Measurements from ENCODE around the gene RAP1GAP.
"Not testable (repeated sequence)": the region's sequence is repeated elsewhere in the genome, so short reads cannot be mapped to it uniquely, and the experiment has no call there.

RAP1GAP gene

DNA sequence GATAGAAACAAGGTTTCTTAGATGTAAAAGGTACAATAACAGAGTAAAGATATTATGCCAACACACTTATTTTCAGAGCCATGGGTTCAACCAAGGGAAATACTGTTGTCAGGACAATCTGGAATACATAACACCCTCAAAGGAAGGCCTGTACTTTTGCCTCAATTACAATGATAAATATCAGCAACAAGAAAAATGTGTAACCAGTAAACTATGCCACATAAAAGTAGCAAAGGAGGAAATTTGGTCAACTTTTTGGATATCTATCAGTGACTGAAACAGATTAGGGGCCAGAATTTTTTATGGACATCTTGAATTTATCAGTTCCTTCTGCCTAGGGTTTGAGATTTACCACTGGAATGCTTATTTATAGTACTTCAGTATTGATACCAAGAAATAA, 24.6 kb upstream of the RAP1GAP start:
- H3K27me3 ChIP-seq (ENCODE audit: low read depth), result no peaks in the 10 kb centered on the region
- H3K4me1 ChIP-seq, result no peaks in the 10 kb centered on the region
- peaks cover 44% of the 10 kb centered on the region for H3K36me3 ChIP-seq (replicated peaks)
- H3K9me3 ChIP-seq, result no peaks in the 10 kb centered on the region
- in situ Hi-C loops (cut with MboI; ENCODE audit: low sequenced_read_pairs), result no loop called here
- no peak overlapping the region for H3K4me3 ChIP-seq
- no peak for DNase-seq (ENCODE audit: low spot score in 2 of 2)

DNA sequence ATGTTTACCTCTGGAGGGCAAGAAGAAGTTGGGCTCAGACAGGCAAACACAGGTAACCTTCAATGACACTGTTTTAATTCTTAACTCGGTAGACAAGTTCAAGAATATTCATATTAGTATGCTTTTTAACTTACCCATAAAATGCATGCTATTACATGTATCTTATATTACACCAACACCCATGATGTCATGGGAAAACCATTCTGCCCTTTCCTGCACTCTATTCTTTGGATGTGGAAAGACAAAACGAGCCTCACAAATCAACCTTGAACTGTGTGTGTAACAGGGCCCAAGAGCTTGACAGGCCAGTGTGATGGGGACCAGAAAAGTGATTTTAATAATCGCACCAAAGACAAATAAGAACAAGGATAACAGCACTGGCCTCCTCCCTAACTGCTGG, 22.6 kb upstream of the RAP1GAP start:
- Histone ChIP-seq H3K4me1 (no peaks in the 10 kb centered on the region), H3K9me3 (no peaks in the 10 kb centered on the region), H3K27me3 (ENCODE audit: low read depth) (no peaks in the 10 kb centered on the region), H3K4me3 (no peak overlapping the region), H3K36me3 (replicated peaks) (peaks cover 56% of the 10 kb centered on the region)
- in situ Hi-C loops (cut with MboI; ENCODE audit: low sequenced_read_pairs), result no loop called here
- no peak for DNase-seq (ENCODE audit: low spot score in 2 of 2)

DNA sequence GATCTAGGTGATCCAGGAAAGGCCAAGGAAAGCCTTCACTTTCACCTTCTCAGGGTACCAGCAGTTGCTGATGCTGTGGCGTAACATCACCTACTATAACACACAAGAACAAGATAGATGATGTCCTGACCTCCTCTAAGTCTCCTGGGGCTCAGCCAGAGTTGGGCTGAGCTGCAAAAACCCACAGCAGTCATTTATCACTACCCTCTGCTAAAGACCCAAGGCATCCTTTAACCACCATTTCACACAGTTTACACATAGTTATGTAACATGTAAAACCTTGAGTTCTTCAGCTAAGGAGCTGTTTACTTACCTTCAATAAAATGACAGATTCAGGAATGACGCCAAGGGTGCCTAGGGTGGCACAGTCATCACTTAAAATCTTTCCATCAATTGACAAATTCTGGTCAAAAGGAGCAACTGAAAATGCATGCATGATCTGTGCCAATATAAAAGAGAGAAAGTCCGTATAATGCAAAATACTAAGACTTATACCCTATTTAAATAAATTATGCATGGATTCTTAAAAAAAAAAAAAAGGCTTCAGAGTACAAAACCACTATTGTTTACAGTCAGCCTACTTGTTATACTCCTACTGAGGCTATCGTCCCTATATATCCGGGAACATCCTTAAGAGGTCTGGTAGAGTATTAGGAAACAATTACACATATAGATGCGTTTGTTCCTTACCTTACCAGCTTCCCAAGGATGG, 20.7 kb upstream of the RAP1GAP start:
- in situ Hi-C loops (cut with MboI; ENCODE audit: low sequenced_read_pairs), result no loop called here
- no peaks in the 10 kb centered on the region for H3K27me3 ChIP-seq (ENCODE audit: low read depth)
- H3K9me3 ChIP-seq, result no peaks in the 10 kb centered on the region
- peaks cover 66% of the 10 kb centered on the region for H3K36me3 ChIP-seq (replicated peaks)
- H3K4me1 ChIP-seq, result no peaks in the 10 kb centered on the region
- no peak for DNase-seq (ENCODE audit: low spot score in 2 of 2)
- H3K4me3 ChIP-seq, result no peak overlapping the region

DNA sequence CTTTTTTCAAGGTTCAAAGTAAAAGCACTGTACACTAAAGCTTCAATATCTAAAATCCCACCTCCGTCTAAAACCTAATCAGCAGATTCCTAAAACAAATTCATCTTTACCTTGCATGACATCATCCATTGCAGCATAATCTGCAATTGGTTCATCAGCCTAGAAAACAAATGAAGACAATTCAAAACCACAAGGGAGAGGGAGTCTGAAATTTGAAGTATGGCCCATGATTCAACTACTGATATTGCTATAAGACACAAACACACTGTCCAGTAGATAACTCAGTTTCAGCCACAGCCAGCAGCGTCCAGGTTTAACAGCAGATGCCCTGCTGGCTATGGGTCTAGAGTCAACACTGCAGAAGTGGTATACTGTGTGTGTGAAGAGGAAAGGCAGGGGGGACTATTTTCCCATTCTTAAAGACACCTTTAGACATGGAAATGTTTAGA, 17.9 kb upstream of the RAP1GAP start:
- peaks cover 53% of the 10 kb centered on the region for H3K36me3 ChIP-seq (replicated peaks)
- H3K9me3 ChIP-seq, result no peaks in the 10 kb centered on the region
- H3K4me1 ChIP-seq, result no peaks in the 10 kb centered on the region
- in situ Hi-C loops (cut with MboI; ENCODE audit: low sequenced_read_pairs), result no loop called here
- H3K27me3 ChIP-seq (ENCODE audit: low read depth), result no peaks in the 10 kb centered on the region
- no peak for DNase-seq (ENCODE audit: low spot score in 2 of 2)
- no peak overlapping the region for H3K4me3 ChIP-seq

DNA sequence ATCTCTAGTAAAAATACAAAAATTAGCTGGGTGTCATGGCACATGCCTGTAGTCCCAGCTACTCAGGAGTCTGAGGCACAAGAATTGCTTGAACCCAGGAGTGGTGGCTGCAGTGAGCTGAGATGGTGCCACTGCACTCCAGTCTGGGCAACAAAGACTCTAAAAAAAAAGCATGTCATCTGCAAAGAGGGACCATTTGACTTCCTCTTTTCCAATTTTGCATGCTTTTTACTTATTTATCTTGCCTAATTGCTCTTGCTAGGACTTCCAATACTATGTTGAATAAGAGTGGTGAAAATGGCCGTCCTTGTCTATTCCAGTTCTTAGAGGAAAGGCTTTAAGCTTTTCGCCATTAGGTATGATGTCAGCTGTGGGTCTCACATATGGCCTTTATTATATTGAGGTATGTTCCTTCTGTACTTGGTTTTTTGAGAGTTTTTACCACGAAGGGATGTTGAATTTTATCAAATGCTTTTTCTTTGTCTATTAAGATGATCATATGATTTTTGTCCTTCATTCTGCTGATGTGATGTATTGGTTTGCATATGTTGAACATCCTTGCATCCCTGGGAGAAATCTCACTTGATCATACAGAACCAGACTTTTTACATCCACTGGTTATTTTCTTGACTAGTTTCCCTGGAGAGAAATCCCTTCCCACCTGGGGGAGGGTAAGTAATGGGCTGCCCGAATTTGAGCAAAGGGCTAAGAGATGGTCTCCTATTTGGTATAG, 17.0 kb upstream of the RAP1GAP start:
- DNase-seq (ENCODE audit: low spot score in 2 of 2), result no peak
- H3K36me3 ChIP-seq (replicated peaks), result peaks cover 46% of the 10 kb centered on the region
- no peak overlapping the region for H3K4me3 ChIP-seq
- H3K27me3 ChIP-seq (ENCODE audit: low read depth), result no peaks in the 10 kb centered on the region
- no peaks in the 10 kb centered on the region for H3K9me3 ChIP-seq
- H3K4me1 ChIP-seq, result no peaks in the 10 kb centered on the region
- in situ Hi-C loops (cut with MboI; ENCODE audit: low sequenced_read_pairs), result no loop called here

DNA sequence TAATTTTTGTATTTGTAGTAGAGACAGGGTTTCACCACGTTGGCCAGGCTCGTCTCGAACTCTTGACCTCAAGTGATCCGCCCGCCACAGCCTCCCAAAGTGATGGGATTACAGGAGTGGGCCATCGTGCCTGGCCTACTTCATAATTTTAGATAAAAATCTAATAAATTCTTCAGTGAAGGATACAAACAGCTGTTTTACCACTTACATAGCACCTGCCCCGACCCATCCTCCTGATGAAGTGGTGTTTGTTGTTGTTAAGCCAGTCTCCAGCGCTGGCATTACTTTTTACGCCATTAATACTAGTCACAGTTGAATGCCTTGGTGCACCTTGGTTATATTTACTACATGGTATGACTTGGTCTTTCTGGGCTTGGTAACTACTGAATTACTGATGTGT, 12.3 kb upstream of the RAP1GAP start:
- Histone ChIP-seq H3K36me3 (replicated peaks) (peaks cover 38% of the 10 kb centered on the region), H3K9me3 (no peaks in the 10 kb centered on the region), H3K4me3 (no peak overlapping the region), H3K27me3 (ENCODE audit: low read depth) (no peaks in the 10 kb centered on the region), H3K4me1 (no peaks in the 10 kb centered on the region)
- in situ Hi-C loops (cut with MboI; ENCODE audit: low sequenced_read_pairs), result no loop called here
- no peak for DNase-seq (ENCODE audit: low spot score in 2 of 2)

DNA sequence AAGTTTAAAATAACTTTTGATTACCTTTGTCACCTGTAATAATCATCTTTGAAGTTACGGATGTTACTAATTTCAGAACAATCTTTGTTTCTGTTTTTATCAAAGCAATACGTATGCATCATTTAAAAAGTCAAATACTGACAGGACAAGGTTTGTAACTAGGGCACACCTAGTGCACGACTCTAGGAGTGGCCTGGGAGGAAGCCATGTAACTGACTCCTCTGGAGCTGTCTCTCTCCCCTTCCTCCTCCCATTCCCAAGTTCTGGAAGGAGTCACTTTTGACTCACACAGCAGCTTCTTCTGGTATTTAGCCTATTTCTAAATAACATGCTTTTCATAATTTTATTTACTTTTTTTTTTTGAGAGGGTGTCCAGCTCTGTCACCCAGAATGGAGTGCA, 11.8 kb upstream of the RAP1GAP start:
- Histone ChIP-seq H3K4me1 (no peaks in the 10 kb centered on the region), H3K4me3 (no peak overlapping the region), H3K9me3 (no peaks in the 10 kb centered on the region), H3K36me3 (replicated peaks) (peaks cover 33% of the 10 kb centered on the region), H3K27me3 (ENCODE audit: low read depth) (no peaks in the 10 kb centered on the region)
- in situ Hi-C loops (cut with MboI; ENCODE audit: low sequenced_read_pairs), result no loop called here
- no peak for DNase-seq (ENCODE audit: low spot score in 2 of 2)

DNA sequence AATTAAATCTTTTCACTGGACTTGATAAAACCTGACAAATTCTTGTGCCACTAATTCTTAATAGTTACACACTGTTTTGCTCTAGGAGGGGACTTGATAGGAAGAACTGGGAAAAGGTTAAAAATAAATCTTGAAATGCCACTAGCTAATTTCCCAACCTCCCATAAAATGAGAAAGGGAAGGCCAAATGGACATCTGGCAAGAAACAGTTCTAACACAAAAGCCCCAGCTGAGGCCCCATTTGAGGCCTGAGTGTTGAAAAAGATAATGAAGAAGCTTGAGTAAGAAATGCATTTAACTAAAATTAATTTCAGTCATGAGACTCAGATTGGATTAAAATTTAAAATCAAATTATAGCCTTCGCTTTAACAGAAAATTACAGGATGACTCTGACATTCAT, 11.2 kb upstream of the RAP1GAP start:
- no peaks in the 10 kb centered on the region for H3K4me1 ChIP-seq
- no peak overlapping the region for H3K4me3 ChIP-seq
- DNase-seq (ENCODE audit: low spot score in 2 of 2), result no peak
- no peaks in the 10 kb centered on the region for H3K27me3 ChIP-seq (ENCODE audit: low read depth)
- peaks cover 27% of the 10 kb centered on the region for H3K36me3 ChIP-seq (replicated peaks)
- no peaks in the 10 kb centered on the region for H3K9me3 ChIP-seq
- in situ Hi-C loops (cut with MboI; ENCODE audit: low sequenced_read_pairs), result no loop called here

DNA sequence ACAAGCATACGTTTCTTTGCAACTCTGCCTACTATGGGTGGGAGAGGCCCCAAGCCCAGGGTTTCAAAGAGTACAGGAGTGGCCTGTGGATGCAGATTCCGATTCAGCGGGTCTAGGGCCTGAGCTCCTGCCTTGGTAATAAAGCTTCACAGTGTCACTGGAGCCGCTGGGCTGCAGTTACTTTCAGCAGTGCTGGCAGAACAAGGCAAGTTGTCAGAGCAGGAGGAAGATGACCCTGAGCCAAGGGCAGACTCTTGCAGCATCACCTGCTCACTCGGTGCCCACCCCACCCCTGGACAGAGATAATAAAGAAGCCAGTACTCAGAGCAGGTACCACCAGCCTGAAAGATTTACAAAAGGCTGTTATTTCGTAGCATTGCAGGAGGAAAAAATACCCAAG, 8.0 kb upstream of the RAP1GAP start:
- no peaks in the 10 kb centered on the region for H3K4me1 ChIP-seq
- H3K4me3 ChIP-seq, result no peak overlapping the region
- DNase-seq (ENCODE audit: low spot score in 2 of 2), result no peak
- in situ Hi-C loops (cut with MboI; ENCODE audit: low sequenced_read_pairs), result no loop called here
- H3K27me3 ChIP-seq (ENCODE audit: low read depth), result no peaks in the 10 kb centered on the region
- peaks cover 17% of the 10 kb centered on the region for H3K36me3 ChIP-seq (replicated peaks)
- no peaks in the 10 kb centered on the region for H3K9me3 ChIP-seq

DNA sequence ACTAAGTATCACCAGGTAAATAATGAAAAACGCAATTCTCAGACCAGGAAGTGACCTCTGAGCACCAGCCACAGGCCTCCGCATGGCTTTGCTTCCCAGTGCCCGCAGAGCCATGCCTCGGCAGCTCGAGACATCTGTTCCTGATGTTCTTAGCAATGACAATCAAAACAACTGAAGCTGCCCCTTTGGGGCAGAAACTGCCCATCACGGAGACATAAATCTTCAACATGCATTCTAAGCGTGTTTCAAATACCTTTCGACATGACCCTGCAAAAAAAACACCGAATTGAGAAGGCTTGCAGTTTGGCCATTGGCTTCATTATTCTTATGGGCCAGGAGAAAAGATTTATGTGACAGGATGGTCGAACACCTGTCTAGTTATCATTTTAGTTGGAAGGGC, 5.8 kb upstream of the RAP1GAP start:
- in situ Hi-C loops (cut with MboI; ENCODE audit: low sequenced_read_pairs), result no loop called here

DNA sequence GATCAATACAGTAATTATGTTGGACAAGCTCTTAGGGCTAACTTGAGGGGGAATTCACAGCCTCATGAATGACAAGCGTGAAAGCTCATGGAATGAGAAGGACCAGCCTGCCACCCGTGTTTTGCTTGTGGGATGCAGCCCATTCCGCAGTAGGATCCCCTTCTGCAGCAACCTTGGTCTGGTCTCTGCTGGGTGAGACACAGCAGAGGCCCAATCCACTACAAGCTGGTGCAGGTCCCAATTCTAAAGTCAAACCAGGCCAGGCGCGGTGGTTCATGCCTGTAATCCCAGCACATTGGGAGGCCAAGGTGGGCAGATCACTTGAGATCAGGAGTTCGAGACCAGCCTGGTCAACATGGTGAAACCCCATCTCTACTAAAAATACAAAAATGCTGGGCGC, 4.7 kb upstream of the RAP1GAP start:
- H3K4me3 ChIP-seq; DNase-seq (ENCODE audit: low spot score in 2 of 2); H3K27me3 ChIP-seq (ENCODE audit: low read depth); H3K36me3 ChIP-seq (replicated peaks); H3K4me1 ChIP-seq; H3K9me3 ChIP-seq; in situ Hi-C loops (cut with MboI; ENCODE audit: low sequenced_read_pairs): not testable (repeated sequence)

More for the DNA sequence above, 5.8 kb upstream of the RAP1GAP start:
- H3K4me3 ChIP-seq, result no peak overlapping the region
- peaks cover 14% of the 10 kb centered on the region for H3K36me3 ChIP-seq (replicated peaks)
- H3K27me3 ChIP-seq (ENCODE audit: low read depth), result no peaks in the 10 kb centered on the region
- no peaks in the 10 kb centered on the region for H3K9me3 ChIP-seq
- no peak for DNase-seq (ENCODE audit: low spot score in 2 of 2)
- H3K4me1 ChIP-seq, result no peaks in the 10 kb centered on the region

DNA sequence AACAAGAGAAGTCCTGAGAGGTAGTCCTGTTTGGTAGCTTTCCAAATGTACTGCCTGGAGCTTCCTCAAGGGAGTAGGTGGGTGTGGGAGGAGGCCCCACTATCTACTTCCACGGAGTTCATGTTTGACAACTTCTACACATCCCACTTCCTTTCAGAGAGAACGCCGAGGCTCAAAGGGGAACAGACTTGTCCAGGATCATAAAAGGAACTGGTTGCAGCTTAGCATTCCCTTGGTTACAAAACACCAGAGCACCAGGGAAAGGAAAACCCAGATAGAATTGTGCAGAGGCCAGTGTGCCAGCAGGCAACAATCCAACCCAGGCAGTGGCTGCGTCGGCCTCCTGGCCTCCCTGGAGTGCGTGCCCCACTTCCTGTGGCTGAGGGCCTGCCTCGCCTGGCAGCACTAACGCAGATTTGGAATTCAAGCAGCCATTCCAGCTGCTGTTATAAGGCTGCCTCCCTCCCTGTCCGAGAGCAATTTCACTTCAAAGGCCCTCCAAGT, 4.2 kb upstream of the RAP1GAP start:
- Histone ChIP-seq H3K4me1 (no peaks in the 10 kb centered on the region; the same call in 1 of the 2 replicates), H3K9me3 (no peaks in the 10 kb centered on the region), H3K36me3 (replicated peaks) (peaks cover 2% of the 10 kb centered on the region; the same call in 1 of the 2 replicates), H3K4me3 (no peak overlapping the region), H3K27me3 (ENCODE audit: low read depth) (no peaks in the 10 kb centered on the region)
- DNase-seq (ENCODE audit: low spot score in 2 of 2), result no peak
- in situ Hi-C loops (cut with MboI; ENCODE audit: low sequenced_read_pairs), result no loop called here

DNA sequence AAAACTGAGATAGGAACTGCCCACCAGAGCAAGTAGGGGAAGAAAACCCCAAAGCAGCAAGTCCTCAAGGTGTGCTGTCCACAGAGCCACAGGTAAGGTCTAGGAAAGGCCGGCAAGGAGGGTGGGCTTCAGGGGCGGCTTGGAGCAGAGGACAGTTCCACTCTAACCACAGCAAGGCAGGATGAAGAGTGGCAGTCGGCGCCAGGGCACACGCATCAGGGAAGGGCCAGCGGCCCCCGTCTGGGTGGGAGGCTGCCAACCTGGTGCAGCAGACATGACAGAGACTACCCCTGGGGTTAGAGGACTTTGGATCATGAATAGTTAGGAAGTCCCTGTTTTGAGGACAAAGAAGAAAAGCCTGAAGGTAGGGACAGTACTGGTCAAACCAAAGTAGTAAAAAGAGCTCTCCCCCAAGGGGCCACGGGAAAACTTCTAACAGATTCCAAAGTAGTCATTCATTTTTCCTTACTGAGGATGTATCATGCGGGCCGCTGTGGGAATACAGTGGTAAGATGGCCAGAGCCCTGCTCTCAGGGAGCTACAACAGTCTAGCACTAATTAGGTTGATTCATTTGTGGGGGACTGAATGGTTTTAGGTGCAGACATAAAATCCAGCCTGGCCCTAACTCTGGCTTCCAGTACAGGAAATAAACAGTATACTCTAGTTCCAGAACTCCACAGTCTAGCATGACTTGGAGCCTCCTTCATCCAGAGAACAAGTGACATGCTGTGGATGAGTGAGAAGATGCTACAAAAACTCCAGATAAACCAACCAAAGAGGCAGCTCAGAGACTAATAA, 3.5 kb upstream of the RAP1GAP start:
- in situ Hi-C loops (cut with MboI; ENCODE audit: low sequenced_read_pairs), result no loop called here

DNA sequence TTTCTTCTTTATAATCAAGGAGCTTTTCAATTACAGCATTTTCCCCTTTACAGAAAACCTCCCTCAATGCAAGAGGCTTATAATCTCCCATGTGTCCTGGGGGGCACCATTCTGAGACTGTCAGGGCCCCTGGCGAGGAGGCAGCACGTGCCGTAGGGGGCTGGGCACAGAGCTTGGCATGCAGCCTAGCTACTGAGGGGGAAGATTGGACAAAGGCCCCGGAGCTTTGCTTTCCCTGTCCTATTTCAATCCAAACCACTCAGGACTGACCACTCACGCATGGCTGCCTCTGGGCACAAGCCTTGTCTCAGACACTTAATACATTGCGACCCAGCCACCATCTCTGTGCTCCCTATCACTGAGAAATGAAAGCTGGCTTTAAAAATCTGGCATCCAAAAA, 2.8 kb upstream of the RAP1GAP start:
- Histone ChIP-seq H3K4me1 (no peaks in the 10 kb centered on the region; the same call in 1 of the 2 replicates), H3K4me3 (no peak overlapping the region), H3K27me3 (ENCODE audit: low read depth) (no peaks in the 10 kb centered on the region), H3K36me3 (replicated peaks) (no peaks in the 10 kb centered on the region), H3K9me3 (no peaks in the 10 kb centered on the region)
- DNase-seq (ENCODE audit: low spot score in 2 of 2), result no peak
- in situ Hi-C loops (cut with MboI; ENCODE audit: low sequenced_read_pairs), result no loop called here

More for the DNA sequence above, 3.5 kb upstream of the RAP1GAP start:
- DNase-seq (ENCODE audit: low spot score in 2 of 2), result no peak
- H3K36me3 ChIP-seq (replicated peaks), result no peaks in the 10 kb centered on the region; the same call in 1 of the 2 replicates
- H3K4me3 ChIP-seq, result no peak overlapping the region
- no peaks in the 10 kb centered on the region for H3K27me3 ChIP-seq (ENCODE audit: low read depth)
- H3K9me3 ChIP-seq, result no peaks in the 10 kb centered on the region
- no peaks in the 10 kb centered on the region; the same call in 1 of the 2 replicates for H3K4me1 ChIP-seq
